ENCODE results near the gene ZNF467.

DNA sequence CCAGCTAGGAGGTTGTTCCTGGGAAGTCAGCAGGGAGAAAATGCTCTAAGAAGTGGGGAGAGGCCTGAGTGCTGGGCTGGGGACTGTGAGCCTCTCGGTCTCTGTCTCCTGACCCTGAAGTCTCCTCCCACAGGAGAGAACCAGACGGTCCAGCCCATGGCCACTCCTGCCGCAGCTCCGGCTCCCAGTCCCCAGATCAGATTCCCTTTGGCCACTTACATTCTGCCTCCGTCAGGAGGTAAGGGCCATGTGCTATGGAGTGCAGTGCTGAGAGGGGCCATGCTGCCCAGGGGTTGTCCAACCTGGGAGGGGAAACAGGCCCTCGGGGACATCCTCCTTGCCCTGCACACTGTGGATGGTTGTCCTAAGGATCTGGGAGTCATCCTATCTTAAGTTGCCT, 21.3 kb upstream of the ZNF467 start:
- no peak for TF ChIP-seq CTCF (IDR thresholded peaks at IDR 0.05)
- no peak for TF ChIP-seq POLR2A (IDR thresholded peaks at IDR 0.05)

Measured in testis (tissue), 2 donors.